Sciatic nerve (tissue), 2 donors: ENCODE data around the gene CNIH2. TPM values are rescaled to one million over a fixed set of nuclear protein-coding genes. Genes with fewer than 3 reads are reported as not detected.
"Not testable (repeated sequence)": the region's sequence is repeated elsewhere in the genome, so short reads cannot be mapped to it uniquely, and the experiment has no call there.

Experiments
- ATAC-seq: fragments of 200-7000 bp; cut with Tn5 transposase; one replicate; pipeline ENCODE4 v1.9.1; 2020; ENCODE audit warnings: mild to moderate bottlenecking, moderate library complexity
- DNase-seq: peaks from one replicate; pipeline ENCODE4 v3.0.0-alpha.2; 2020; ENCODE audit warnings: low spot score
- intact Hi-C: fragments of 100-400 bp; cut with DNase I; formaldehyde crosslinking; loops from one replicate; pipeline ENCODE4 v1.14.2; 2022
- total RNA-seq: library from RNA; stranded (reverse); fragmentation: NEBNext Ultra II Directional; extraction: Animal tissue kit (Norgen Biotek cat#: 25700); gene quantifications from one replicate; pipeline ENCODE4 v1.2.1, GENCODE V29; 2021
- donor health status: DM: no; HTN: no; CAD: no.
- donor health status: DM: no; HTN: no; CAD: no.

CNIH2 gene
- total RNA-seq, 1 donor from 2014 or later = 1.3 TPM

DNA sequence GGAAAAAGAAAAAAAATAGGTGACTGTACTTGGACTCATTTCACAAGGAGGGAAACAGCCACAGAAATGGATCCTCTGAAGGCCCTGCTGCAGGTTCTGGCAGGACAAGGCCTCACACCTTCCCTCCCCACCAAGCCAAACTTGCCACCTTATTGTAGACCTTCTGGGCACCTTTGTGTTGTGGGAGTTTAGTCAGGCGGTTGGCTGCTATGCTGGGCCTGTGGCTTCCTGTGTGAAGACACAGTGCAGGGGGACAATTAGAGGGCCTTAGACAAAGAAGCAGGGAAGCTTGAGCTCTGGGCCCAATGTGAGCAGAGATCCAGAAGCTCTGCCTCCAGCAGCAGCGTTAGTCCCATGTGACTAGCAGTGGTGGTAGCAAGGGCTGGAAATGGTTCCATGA is 5.4 kb upstream of the CNIH2 start:
- ATAC-seq (no peak), DNase-seq (no peak)
- intact Hi-C loops = no loop called here

DNA sequence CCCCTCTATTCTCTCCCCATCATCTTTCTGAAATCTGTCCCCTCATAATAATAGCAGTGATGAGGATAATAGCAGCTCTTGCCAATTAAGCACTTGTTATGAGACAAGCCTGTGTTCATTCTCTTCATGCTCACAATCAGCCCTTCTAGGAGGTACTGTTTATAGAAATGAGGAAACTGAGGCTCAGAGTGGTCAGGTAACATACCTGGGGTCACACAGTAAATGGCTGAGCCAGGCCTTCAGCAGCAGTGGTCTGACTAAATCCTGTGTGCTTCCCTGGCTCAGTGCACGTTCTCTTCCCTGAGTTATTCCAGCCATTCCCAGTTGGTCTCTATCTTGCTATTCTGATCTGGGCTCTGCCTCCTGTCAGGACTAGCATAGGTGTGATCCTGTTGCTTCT is 3.8 kb upstream of the CNIH2 start:
- intact Hi-C loops = no loop called here
- DNase-seq (no peak), ATAC-seq (no peak)

DNA sequence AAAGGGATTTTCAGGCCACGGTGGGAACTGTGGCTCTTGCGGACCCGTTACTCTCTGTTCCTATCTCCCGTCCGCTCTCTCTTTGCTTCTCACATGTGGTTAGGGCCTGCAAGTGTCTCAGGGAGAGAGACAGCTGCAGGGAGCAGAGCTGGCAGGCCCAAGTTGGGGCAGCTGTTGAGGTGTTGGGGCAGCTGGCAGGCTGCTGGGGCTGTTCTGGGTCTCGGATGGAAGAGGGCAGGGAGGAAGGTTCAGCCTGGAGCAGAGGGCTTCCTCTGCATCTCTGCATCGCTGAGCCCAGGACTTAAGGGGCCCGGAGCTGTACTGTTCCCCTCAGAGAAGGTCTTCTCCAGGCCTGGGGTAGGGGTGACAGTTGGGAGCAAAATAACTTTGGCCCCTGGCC is 2.6 kb upstream of the CNIH2 start:
- intact Hi-C loops = no loop called here
- no peak for DNase-seq

DNA sequence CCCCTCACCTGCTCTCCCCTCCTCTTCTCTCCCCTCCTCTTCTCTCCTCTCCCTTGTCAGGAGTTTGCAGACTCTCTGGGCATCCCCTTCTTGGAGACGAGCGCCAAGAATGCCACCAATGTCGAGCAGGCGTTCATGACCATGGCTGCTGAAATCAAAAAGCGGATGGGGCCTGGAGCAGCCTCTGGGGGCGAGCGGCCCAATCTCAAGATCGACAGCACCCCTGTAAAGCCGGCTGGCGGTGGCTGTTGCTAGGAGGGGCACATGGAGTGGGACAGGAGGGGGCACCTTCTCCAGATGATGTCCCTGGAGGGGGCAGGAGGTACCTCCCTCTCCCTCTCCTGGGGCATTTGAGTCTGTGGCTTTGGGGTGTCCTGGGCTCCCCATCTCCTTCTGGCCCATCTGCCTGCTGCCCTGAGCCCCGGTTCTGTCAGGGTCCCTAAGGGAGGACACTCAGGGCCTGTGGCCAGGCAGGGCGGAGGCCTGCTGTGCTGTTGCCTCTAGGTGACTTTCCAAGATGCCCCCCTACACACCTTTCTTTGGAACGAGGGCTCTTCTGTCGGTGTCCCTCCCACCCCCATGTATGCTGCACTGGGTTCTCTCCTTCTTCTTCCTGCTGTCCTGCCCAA is 1.9 kb upstream of the CNIH2 start:
- intact Hi-C loops = no loop called here
- no peak for DNase-seq

More for the DNA sequence above, 2.6 kb upstream of the CNIH2 start:
- ATAC-seq = no peak

DNA sequence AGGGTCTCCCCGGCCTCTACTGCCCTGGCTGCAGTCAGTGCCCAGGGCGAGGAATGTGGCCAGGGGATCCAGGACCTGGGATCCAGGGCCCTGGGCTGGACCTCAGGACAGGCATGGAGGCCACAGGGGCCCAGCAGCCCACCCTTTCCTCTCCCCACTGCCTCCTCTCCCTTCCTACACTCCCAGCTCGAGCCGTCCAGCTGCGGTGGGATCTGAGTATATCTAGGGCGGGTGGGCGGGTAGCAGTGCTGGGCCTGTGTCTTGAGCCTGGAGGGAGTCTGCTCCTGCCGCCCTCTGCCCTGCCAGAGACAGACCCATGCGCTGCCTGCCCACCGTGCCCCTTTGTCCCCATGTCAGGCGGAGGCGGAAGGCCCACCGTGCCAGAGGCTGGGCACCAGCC is 1.4 kb upstream of the CNIH2 start:
- intact Hi-C loops, DNase-seq, ATAC-seq: not testable (repeated sequence)

More for the DNA sequence above, 1.9 kb upstream of the CNIH2 start:
- ATAC-seq = no peak

DNA sequence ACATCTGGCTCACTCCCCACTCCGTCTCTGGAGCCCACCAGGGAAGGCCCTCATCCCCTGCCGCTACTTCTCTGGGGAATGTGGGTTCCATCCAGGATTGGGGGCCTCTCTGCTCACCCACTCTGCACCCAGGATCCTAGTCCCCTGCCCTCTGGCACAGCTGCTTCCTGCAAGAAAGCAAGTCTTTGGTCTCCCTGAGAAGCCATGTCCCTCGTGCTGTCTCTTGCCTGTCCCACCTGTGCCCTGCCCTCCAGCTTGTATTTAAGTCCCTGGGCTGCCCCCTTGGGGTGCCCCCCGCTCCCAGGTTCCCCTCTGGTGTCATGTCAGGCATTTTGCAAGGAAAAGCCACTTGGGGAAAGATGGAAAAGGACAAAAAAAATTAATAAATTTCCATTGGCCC is 911 bp upstream of the CNIH2 start:
- intact Hi-C loops, ATAC-seq: not testable (repeated sequence)

DNA sequence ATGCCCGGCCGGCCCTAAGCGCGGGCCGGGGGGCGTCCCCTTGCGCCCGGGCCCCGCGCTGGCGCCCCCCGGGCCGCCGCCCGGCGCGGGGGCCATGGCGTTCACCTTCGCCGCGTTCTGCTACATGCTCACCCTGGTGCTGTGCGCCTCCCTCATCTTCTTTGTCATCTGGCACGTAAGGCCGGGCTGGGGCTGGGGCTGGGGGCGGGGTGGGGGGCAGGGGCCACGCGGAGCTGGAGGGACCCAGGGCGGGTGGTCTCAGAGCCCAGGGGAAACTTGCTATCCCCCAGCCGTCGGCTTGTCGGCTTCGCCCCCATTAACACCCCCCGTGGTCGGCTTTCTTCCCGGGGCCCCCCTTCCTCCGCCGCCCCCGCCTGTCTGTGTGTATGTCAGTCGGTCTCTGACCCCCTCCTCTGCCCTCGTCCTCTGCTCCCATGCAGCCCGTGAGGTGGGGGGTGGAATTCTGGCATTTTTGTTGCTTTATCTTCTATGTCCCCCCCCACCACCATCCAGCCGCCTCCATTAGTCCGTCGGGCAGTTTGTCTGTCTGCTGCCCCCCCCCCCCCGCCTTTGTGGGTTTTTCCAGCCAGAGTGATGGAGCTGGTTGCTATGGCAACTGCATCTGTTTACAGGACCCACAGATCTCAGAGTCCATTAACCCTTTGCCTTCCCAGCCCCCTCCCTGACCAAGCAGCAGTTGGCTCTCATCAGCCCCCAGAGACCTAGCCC is 552 bp downstream of the CNIH2 start:
- no peak for DNase-seq
- intact Hi-C loops = no loop called here
- ATAC-seq = no peak

More for the DNA sequence above, 911 bp upstream of the CNIH2 start:
- not testable (repeated sequence) for DNase-seq

DNA sequence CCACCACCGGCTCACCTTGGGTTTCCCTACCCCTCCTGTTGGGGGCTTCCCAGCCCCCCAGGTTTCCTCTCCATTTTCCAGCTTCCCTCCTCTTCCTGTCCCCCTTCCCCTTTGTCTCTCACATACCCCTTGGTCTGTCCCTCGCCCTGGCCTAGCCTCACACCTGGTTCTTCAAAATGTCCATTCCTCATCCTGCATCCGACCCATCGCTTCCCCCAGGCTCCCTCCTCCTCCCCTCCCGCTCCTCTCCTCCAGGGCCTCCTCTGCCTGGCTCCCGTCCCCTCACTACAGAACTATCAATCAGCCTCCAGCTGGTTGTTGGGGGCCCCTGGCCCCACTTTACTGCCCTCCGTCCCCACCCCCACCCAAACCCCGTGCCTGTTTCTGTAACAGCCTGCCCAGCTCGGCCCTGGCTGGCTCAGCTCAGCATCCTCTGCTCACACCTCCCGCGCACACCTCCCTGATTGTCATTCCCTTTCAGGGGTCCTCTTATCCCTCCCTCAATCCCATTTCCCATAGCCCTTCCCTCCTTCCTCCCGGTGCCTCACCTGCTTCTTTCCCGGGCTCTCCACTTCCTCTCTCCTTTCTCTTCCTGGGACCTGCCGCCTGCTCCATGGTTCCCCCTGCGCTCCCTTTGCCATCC is 1.2 kb downstream of the CNIH2 start:
- DNase-seq (no peak), ATAC-seq (no peak)
- intact Hi-C loops = no loop called here

DNA sequence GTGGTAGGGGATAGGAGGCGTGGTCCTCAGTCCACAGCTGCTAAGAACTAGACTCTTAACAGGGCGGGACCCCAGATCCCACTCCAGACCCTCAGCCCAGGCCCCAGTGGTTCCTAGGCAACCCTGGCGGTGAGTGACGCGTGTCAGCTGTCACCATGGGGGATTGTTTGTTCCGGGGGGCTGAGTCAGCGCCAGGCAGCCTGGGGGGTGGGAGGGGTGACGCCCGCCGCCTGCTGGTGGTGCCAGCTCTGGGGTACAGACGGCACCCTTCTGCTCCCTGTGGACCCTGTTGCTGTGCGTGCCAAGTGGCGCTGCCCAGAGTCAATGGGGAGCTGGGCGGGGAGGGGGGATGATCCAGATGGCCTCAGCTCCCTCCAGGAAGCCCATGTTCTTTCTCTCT is 2.5 kb downstream of the CNIH2 start:
- intact Hi-C loops = no loop called here
- ATAC-seq (no peak), DNase-seq (no peak)

DNA sequence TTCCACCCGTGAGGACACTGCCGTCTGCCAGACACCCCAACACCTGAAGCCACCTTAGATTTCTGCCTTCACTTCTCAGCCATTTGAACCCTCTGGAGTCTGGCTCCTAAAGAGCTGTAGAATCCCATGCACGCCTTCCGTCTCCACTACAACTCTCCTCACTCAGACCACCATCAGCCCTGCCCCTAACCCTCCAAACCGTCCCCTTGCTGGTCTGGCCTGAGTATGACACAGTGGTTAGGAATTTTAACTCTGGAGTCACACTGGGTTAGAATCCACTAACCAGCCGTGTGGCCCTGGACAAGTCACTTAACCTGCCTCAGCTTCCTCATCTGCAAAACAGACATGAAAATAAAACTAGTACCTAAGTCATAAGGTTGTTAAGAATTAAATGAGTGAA is 3.0 kb downstream of the CNIH2 start:
- no peak for ATAC-seq
- no peak for DNase-seq
- intact Hi-C loops = no loop called here

DNA sequence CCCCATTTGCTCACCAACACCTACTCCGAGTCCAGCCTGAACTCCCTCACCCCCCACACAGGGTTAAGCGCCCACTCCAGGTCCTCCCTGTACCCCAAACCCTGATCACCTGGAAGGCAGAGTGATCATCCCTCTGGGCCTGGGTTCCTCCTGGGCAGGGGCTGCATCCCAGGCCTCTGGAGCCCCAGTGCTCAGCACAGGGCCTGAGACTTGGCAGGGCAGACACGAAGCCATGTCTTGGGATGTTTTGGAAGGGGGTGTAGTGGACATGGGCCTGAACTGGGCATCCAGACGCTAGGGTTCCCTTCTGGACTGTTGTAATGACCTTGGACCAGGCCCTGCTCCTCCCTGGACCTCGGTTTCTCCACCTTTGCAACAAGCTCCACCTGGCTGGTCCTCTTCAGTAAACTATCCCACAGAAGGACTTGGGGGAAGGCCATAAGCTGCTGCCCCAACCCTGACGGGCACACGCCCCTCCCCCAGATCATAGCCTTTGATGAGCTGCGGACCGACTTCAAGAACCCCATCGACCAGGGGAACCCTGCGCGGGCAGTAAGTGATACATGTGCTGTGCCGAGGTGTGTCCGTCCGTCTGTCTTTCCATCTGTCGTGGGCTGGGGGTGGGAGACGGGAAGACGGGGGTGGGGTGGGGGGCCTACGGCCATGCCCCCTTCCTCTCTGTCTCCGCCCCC is 3.9 kb downstream of the CNIH2 start:
- ATAC-seq (no peak), DNase-seq (no peak)
- intact Hi-C loops = no loop called here

DNA sequence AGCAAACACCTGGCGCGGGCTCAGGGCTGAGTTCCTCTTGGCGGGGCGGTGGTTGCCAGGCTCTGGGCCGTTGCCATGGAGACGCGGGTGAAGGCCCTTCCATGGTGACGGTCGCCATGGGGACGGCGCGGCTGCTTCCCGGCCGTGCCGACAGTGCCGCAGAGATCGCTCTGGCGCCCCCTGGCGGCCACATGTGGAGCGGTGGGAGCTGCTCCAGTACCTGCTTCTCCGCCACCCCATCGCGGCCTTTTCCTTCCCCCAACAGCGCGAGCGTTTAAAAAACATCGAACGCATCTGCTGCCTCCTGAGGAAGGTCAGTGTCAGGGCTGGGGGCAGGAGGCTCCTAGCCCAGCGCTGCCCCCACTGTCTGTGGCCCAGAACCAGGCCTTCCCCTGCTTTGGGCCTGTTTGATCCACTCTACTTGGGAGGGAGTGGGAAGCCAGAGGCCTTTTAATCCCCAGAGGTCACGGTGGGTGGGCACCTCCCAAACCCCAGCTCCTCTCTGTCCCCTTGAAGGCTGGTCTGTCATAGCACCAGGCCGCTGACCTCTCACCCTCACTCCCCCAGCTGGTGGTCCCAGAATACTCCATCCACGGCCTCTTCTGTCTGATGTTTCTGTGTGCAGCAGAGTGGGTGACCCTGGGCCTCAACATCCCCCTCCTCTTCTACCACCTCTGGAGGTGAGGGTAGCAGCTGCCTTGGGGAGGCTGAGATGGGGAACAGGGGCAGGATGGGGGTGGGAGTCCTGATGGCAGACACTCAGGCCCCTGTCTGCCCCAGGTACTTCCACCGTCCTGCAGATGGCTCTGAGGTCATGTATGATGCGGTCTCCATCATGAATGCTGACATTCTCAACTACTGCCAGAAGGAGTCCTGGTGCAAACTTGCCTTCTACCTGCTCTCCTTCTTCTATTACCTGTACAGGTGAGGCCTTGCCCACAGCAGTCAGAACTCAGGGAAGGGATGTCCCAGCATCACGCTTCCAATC is 4.8 kb downstream of the CNIH2 start:
- intact Hi-C loops = no loop called here
- ATAC-seq = peak; percentile 92

DNA sequence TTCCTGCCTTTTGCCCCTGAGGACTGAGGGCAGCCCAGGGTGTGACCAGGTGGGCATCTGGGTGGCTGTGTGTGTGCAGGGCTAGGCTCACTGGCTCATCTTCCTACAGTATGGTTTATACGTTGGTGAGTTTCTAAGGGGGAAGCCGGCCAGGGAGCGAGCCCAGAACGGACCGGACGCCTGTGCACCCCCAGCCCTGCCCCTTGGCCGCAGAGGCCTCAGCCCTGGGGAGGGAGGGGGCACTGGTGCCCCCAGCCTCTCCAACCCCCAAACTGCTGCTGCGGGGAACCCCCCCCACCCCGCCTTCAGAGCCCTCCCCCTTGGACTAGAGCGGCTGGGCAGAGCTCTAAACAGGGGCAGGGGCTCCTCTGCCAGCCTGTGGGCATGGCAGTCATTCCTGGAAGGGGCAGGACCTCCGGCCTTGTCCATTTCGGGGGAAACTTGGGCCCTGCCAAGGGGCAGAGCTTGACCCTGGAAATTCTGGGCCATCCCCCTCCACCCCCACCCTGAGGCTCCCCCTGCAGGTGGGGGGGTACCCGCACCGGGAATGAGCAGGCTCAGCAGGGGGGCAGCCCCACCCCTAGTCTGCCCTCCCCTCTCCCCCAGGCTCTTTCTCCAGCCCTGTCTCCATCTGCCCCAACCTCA is 5.6 kb downstream of the CNIH2 start:
- no peak for DNase-seq
- intact Hi-C loops = no loop called here

More for the DNA sequence above, 4.8 kb downstream of the CNIH2 start:
- DNase-seq = peak; percentile 99

DNA sequence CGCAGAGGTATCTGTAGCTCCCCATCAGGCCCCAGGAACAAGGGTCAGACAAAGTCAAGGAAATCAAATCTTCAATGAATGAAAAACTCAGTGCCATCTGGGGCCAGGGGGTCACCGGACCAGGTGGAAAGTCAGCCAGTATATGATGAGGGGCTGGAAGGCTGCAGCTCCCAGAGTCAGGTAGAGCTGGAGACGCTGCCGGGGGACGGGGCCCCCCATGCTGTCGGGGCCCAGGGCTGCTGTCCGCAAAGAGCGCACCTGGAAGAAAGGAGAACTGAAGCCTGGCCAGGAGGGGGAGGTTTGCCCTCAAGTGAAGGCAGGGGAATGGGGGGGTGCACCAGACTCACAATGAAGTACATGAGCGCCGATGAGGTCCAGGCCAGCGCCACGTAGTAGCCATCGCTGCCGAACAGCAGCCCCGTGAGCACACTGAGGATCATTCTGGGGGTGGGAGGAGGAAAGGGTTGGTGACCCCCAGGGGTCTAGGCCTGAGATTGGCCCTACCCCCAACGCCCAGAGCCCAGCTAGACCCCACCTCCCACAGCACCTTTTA is 6.6 kb downstream of the CNIH2 start:
- ATAC-seq = no peak
- intact Hi-C loops = no loop called here

More for the DNA sequence above, 5.6 kb downstream of the CNIH2 start:
- ATAC-seq = no peak

DNA sequence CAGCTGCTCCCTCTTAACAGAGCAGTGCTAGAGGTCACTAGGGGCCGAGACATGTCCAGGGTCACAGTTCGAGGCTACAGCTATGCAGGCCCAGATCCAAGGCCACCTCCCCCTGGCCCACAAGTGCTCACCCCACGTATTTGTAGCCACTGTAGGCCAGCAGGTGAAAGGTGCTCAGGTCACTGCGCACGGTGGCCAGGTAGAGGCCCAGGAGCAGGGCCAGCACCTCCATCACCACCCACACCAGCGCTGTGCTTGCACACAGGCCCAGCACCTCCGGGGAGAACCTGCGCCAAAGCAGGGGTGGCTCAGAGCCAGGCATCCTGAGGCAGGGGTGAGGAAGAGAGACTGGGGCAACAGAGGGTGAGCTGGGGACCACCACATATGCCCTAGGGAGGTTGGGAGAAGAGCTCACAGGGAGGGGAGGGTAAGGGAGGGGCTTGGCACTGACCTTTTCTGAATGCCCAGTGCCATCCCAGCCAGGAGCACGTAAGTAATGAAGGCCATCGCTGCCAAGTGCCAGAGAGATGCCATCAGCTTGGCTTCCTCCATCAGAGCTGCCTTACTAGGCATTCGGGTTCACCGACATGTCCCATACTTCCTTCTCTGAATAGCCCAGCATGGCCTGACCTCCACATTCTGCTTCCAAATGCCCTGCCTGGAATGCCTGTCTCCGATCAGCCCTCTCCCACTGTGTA is 7.4 kb downstream of the CNIH2 start:
- DNase-seq (no peak), ATAC-seq (no peak)
- intact Hi-C loops = no loop called here

More for the DNA sequence above, 6.6 kb downstream of the CNIH2 start:
- DNase-seq = no peak

DNA sequence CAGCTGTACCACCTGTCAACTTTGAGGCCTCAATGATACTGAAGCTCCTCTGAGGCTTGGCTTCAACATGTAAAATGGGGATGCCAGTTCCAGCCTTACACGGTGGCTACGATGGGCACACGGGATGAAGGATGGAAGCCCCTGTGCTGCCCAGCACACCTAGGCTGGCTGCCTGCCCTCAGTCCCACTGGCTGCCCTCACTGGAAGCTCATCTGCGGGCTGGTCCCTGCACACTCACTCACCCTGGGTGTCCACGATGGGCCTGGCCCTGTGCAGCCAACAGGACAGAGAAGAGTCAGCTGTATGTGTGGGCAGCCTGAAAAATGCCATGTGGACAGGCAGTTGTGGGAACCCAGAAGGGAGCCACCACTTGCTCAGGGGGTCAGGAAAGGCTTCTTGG is 8.7 kb downstream of the CNIH2 start:
- intact Hi-C loops = no loop called here
- DNase-seq (no peak), ATAC-seq (no peak)

DNA sequence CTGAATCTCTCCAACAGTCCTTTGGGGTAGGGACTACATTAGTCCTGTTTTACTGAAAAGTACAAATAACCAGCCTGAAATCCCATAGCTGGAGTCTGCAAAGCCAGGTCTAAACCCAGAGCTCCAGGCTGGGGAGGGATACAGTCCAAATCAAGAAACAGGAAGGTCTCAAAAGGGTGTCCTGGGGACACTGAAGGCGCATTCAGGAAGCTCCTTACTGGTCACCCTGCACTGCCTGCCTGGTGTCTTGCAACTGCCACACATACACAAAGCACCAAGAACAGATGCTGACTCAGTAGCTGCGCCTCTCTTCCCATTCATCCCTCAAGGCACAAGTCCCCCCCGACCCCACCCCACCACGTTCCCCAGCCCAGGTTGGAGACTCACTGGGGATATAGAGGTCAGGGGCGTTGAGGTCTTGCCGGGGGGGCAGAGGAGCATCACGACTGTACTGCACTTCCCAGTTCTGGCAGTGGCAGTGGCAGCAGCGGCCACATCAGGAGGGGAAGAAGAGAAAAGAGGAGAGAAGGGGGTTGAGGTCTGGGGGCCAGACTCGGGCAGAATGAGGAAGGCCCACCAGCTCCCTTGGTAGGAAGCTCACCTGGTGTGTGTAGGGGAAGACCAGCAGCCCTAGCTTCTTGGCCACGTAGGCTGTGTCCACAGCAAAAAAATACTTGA is 9.4 kb downstream of the CNIH2 start:
- ATAC-seq (no peak), DNase-seq (no peak)
- intact Hi-C loops = no loop called here
